ENCODE measurements around the gene NUPR1. TPM values are rescaled to one million over a fixed set of nuclear protein-coding genes. Genes with fewer than 3 reads are reported as not detected.

NUPR1 gene
- total RNA-seq, 4 donors from 2014 or later, result 33.0 to 64.3 (median 42.2) TPM

DNA sequence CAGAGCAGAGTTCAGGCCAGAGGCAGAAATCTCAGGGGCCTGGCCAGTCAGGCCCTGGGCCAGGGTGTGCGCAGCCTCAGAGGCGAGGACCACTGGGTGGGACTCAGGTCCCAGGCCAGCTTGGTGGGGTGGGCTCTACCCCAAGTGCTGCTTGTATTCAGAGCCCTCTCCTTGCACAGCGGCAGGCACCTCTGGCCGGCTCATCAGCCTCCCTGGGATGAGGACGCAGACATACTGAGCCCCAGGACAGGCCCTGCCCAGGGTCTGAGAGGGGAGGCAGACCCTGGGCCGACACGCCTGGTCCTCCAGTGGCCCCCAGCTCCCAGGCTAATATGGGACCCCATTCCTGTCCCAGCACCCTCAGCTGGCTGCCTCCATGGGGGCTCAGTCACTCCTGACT is 24.5 kb downstream of the NUPR1 start:
- Histone ChIP-seq H3K36me3 (no peaks in the 10 kb centered on the region), H3K9me3 (no peaks in the 10 kb centered on the region), H3K27ac (no peak overlapping the region), H3K27me3 (no peaks in the 10 kb centered on the region), H3K4me1 (no peaks in the 10 kb centered on the region), H3K4me3 (no peak overlapping the region)
- TF ChIP-seq POLR2A (IDR thresholded peaks at IDR 0.05) (no peak), EP300 (IDR thresholded peaks at IDR 0.05) (no peak), POLR2AphosphoS5 (IDR thresholded peaks at IDR 0.05) (no peak)
- TF ChIP-seq, protein P1, sequence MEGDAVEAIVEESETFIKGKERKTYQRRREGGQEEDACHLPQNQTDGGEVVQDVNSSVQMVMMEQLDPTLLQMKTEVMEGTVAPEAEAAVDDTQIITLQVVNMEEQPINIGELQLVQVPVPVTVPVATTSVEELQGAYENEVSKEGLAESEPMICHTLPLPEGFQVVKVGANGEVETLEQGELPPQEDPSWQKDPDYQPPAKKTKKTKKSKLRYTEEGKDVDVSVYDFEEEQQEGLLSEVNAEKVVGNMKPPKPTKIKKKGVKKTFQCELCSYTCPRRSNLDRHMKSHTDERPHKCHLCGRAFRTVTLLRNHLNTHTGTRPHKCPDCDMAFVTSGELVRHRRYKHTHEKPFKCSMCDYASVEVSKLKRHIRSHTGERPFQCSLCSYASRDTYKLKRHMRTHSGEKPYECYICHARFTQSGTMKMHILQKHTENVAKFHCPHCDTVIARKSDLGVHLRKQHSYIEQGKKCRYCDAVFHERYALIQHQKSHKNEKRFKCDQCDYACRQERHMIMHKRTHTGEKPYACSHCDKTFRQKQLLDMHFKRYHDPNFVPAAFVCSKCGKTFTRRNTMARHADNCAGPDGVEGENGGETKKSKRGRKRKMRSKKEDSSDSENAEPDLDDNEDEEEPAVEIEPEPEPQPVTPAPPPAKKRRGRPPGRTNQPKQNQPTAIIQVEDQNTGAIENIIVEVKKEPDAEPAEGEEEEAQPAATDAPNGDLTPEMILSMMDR (IDR thresholded peaks at IDR 0.05), result no peak
- no peak for DNase-seq (ENCODE audit: low spot score in 2 of 2)
- 90% methylated on average over 2 of the region's 7 CpGs for WGBS

DNA sequence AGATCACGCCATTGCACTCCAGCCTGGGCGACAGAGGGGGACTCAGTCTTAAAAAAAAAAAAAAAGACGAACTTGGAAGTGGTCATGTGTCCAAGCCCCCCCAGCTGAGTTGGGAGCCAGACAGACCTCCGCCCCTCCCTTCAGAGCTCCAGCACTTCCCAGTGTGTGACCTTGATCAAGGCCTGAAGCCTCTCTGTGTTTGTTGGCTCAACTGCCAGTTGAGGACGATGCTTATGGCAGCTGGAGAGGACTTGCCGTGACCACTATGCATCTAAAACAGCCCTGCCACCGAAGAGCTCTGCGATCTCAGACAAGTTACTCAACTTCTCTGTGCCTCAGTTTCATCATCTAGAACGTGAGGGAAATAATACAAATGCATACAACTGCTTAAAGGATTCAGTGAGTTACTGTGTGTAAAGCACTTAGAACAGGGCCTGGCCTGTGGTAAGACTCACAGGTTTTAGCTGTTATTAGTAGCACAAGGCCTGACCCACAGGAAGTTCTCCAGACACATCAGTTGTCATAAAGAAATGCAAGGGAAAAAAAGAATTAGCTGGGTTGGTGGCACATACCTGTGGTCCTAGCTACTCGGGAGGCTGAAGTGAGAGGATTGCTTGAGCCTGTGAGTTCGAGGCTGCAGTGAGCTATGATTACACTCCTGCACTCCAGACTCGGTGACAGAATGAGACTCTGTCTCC is 25.1 kb downstream of the NUPR1 start:
- Histone ChIP-seq H3K4me1 (no peaks in the 10 kb centered on the region), H3K4me3 (no peak overlapping the region), H3K27ac (no peak overlapping the region), H3K36me3 (no peaks in the 10 kb centered on the region), H3K27me3 (no peaks in the 10 kb centered on the region), H3K9me3 (no peaks in the 10 kb centered on the region)
- no peak for TF ChIP-seq POLR2AphosphoS5 (IDR thresholded peaks at IDR 0.05)
- TF ChIP-seq EP300 (IDR thresholded peaks at IDR 0.05), result no peak
- TF ChIP-seq, protein P1 (IDR thresholded peaks at IDR 0.05), result no peak
- no peak for TF ChIP-seq POLR2A (IDR thresholded peaks at IDR 0.05)
- no peak for DNase-seq (ENCODE audit: low spot score in 2 of 2)
- 83% methylated on average over 12 of the region's 12 CpGs for WGBS

DNA sequence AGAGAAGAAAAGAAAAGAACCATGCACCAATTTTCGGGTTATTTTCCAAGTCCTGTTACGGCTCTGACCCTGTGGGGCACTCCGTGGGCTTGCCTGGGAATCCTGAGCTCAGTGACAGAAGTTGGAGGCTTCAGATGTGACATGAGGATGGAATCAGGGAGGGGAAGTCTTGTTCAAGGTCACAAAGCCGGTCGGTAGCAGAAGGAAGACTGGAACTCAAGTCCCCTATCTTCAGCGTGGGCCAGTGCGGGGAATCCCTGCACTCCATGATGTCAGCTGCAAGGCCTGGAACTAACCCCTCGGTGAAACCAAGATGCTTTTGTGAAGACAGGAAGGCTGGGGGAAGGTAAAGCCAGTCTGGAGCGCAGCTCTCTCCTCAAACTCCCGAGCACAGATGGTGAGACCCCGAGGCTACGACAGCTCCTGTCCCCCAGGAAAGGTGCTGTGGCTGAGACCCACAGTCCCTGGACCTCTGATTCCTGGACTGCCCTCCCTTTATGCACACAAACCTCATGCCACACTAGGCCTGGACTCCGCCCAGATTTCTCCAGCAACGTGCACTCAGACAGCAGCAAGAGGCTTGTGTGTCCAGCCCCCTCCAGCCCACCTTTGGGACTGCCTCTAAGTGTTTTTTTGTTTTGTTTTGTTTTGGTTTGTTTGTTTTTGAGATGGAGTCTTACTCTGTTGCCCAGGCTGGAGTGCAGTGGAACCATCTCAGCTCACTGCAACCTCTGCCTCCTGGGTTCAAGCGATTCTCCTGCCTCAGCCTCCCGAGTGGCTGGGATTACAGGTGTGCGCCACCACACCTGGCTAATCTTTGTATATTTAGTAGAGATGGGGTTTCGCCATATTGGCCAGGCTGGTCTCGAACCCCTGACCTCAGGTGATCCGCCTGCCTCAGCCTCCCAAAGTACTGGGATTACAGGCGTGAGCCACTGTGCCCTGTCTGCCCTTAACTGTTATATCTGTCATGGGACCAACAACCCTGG is 26.7 kb downstream of the NUPR1 start:
- no peaks in the 10 kb centered on the region for H3K27me3 ChIP-seq
- H3K4me1 ChIP-seq, result no peaks in the 10 kb centered on the region
- H3K36me3 ChIP-seq, result no peaks in the 10 kb centered on the region
- DNase-seq (ENCODE audit: low spot score in 2 of 2), result no peak
- WGBS, result 91% methylated on average over 19 of the region's 21 CpGs
- TF ChIP-seq, protein P1 (IDR thresholded peaks at IDR 0.05), result no peak
- H3K4me3 ChIP-seq, result no peak overlapping the region
- H3K9me3 ChIP-seq, result no peaks in the 10 kb centered on the region
- no peak overlapping the region for H3K27ac ChIP-seq

DNA sequence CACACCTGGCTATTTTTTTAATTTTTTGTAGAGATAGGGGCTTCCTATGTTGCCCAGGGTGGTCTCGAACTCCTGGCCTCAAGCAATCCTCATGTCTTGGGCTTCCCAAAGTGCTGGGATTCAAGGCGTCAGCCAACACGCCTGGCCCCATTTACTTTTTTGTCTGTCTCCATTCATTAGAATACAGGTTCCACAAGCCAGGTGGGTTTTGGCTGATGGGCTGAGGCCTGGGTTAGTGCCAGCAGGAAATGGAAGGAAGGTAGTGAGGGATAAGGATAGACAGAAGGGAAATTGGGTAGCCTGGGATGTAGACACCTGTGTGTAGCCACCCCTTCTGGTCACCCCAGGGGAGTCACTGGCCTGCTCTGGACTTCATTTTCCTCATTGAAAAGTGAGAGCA is 27.7 kb downstream of the NUPR1 start:
- Histone ChIP-seq H3K27me3 (no peaks in the 10 kb centered on the region), H3K4me1 (no peaks in the 10 kb centered on the region), H3K36me3 (no peaks in the 10 kb centered on the region), H3K4me3 (no peak overlapping the region), H3K9me3 (no peaks in the 10 kb centered on the region), H3K27ac (no peak overlapping the region)
- DNase-seq (ENCODE audit: low spot score in 2 of 2), result no peak
- TF ChIP-seq, protein P1 (IDR thresholded peaks at IDR 0.05), result no peak
- no peak for TF ChIP-seq EP300 (IDR thresholded peaks at IDR 0.05)
- TF ChIP-seq POLR2AphosphoS5 (IDR thresholded peaks at IDR 0.05), result no peak
- no peak for TF ChIP-seq POLR2A (IDR thresholded peaks at IDR 0.05)
- WGBS, result 60% methylated on average over 3 of the region's 3 CpGs

DNA sequence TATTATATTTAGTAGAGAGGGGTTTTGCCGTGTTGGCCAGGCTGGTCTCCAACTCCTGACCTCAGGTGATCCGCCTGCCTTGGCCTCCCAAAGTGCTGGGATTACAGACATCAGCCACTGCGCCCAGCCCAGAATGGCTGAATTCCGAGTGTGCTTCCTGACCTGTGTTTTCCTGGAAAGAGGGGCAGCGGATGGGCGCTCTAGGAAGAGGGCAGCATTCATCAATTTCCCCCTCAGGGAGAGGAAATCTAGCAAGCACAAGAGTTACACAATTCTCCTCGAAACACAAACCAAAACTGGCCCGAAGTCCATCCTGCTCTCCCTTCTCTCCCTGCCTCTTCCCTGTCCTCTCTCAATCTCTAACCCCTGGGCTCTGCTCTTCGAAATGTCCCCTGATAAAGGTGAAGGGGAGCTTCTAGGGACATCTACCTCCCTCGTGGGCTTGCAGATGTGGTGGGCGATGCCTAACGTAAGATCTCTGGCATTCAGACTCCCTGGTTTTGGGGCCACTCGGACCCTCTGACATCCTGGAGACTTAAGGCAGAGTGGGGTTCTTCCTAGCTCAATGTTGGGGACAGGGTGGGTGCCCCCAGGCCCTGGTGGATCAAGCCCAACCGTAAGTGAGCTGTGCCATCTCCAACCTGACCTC is 33.2 kb downstream of the NUPR1 start:
- no peak for DNase-seq (ENCODE audit: low spot score in 2 of 2)
- no peaks in the 10 kb centered on the region for H3K27me3 ChIP-seq
- H3K27ac ChIP-seq, result no peak overlapping the region
- H3K4me1 ChIP-seq, result peaks cover 5% of the 10 kb centered on the region
- H3K4me3 ChIP-seq, result no peak overlapping the region
- WGBS, result 64% methylated on average over 14 of the region's 14 CpGs
- H3K36me3 ChIP-seq, result no peaks in the 10 kb centered on the region
- no peaks in the 10 kb centered on the region for H3K9me3 ChIP-seq
- no peak for TF ChIP-seq POLR2A (IDR thresholded peaks at IDR 0.05)
- TF ChIP-seq EP300 (IDR thresholded peaks at IDR 0.05), result no peak
- TF ChIP-seq, protein P1 (IDR thresholded peaks at IDR 0.05), result no peak
- TF ChIP-seq POLR2AphosphoS5 (IDR thresholded peaks at IDR 0.05), result no peak
